Ammon's horn (tissue), 1 donor: ENCODE data around the gene ZFYVE28.

Experiments
- DNase-seq: peaks from one replicate; pipeline ENCODE4 v3.0.0-alpha.2; 2016; ENCODE audit warnings: low spot score

ZFYVE28 gene

DNA sequence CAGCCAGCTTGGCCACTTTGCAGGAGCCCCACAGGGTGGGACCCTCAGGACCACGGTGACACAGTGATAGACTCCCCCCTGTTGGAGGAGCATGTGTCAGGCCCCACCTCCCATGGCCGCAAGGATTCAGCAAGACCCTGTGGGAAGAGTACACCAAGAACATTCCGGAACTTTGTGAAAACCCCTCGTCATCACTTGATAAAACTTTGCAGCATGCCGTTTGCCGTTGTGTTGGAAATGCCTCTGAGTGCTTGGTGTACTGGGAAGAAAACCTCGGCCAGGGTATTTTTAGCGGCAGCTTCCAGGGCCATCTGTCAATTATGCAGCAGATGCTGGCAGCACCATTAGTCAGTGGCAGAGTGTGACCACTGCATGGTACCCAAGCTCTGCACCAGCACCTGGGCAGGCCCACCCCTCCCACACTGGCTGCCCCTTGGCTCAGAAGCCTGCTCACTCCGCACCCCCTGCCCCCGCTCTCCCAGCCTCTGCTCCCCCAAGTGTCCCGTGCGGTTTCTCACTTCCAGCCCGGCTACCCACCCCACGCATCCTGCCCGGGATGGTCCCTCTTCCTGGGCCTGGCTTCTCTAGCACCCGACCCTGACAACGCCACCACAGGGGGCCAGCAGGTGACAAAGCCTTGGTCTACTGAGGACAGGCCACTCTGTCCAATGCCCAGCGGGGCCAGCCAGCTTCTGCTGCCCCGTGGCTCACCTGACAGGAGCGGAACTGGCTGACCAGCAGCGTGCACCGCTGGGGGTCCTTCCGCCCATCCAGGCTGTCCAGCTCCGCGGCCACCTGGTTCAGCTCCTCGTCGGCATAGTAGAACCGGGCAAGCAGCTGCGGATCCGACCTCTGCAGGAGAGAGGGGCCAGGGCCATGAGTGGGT, 65.0 kb downstream of the ZFYVE28 start:
- DNase-seq, result peak; percentile 58

DNA sequence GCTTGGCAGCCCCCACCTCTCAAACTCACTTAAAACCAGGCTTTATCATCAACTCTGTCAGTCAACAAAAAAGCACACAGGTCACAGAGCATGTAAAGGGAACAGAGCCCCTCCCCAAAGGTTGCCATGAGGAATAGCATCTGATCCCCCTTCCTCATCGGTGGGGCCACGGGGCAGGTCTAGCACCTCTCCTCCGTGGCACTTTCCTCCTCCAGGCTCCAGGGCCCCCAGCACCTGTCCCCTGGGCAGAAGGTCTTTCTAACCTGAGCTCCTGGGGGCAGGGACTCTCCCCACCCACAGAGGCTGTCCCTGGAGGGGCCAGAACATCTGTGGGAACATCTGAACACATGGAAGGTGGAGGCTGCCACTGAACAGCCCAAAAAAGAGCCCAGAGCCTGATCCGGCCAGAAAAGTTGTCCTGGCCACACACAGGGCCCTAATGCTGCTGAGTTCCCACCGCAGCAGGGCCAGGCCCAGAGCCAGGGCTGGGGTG, 65.7 kb downstream of the ZFYVE28 start:
- no peak for DNase-seq

DNA sequence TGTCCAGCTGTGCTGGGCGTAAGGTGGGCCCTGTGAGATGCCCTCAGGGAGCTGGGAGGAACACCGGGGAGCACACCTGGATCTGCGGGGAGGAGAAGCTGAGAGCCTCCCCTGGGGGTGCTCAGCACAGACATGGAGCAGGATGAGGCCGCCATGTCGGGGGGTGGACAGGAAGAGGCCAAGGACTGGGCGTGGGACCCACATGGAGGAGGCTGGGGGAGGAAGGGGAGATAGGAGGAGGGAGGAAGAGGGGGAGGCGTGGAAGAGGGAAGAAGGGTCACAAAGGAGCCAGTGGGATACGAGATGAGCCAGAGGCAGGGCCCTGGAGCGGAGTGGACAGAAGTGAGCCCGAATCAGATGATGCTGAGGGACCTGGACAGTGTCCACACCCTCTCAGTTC, 66.3 kb downstream of the ZFYVE28 start:
- no peak for DNase-seq

- no peak for DNase-seq
Observed at GRCh38 chr4:2350982-2351381, 67.5 kb downstream of the ZFYVE28 start.

DNA sequence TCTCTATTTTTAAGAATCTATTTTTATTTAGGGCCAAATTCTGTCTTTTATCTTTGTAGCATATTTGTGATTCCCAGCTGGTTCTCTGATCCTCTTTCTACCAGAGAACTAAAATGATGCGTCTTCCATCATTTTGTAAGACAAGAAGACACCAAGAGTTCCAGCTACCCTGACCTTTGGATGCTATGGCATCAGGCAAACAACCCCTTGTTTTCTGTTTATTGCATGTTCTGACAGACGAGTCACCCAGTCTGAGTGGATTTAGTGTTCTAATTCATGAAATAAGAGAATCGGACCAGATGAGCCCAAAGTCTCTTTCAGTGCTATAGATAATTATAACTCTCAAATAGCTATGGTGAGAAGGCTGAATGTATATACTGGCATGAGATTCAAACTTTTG, 69.7 kb downstream of the ZFYVE28 start:
- no peak for DNase-seq

GRCh38 chr4:2347190-2347589, 71.3 kb downstream of the ZFYVE28 start:
- DNase-seq, result no peak

- DNase-seq, result peak; percentile 1
Observed at GRCh38 chr4:2343476-2343875, 75.0 kb downstream of the ZFYVE28 start.

GRCh38 chr4:2341911-2342652, 76.4 kb downstream of the ZFYVE28 start:
- peak; percentile 1 for DNase-seq

DNA sequence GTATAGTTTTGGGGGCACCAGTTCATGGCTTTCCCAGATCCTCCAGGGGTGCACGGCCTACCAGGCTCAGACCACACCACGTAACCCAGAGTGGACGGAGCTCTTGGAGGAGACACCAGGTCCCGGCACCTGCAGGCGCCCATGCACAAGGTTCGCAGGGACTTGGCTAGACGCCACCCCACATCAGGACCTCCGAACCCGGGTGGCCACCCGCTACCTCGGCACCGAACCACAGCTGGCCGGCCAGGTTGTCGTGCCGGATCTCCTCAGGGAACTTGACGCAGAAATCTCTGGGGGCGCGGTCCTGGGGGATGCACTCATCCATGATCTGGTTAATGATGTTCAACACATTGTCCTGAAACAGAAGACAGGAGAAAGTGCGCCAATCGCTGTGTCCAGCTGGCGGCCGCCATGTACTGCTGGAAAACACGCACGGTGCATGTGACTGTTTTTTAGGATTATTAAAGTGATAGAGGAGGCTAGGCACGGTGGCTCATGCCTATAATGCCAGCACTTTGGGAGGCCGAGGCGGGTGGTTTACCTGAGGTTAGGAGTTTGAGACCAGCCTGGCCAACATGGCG, 77.1 kb downstream of the ZFYVE28 start:
- peak; percentile 0 for DNase-seq

GRCh38 chr4:2340272-2341061, 78.0 kb downstream of the ZFYVE28 start:
- DNase-seq, result no peak

- no peak for DNase-seq
Observed at GRCh38 chr4:2339458-2340271, 78.8 kb downstream of the ZFYVE28 start.

DNA sequence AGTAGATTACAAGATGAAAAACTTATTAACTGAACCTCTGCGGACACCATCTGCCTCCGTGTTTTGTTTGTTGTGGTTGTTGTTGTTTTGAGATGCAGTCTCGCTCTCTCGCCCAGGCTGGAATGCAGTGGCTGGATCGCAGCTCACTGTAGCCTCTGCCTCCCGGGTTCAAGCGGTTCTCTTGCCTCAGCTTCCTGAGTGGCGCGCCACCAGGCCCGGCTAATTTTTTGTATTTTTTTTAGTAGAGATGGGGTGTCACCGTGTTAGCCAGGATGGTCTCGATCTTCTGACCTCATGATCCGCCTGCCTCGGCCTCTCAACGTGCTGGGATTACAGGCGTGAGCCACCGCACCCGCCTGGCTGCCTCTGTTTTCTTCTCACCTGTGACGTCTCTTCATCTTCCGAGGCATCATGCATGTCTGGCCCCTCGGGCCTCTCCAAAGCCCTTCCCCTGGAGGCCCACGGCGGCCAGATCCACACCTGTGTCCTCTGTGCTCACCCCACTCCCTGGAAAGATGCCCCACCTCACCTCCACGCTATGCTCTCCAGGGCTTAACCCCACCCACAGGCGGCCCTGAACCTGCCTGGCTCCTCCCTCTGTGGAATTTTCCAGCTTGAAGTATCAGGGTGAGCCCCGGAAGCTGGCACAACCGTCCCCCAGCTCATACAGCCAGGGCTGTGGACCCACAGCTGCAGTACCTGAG, 79.5 kb downstream of the ZFYVE28 start:
- no peak for DNase-seq

- no peak for DNase-seq
Observed at GRCh38 chr4:2337896-2338295, 80.5 kb downstream of the ZFYVE28 start.

DNA sequence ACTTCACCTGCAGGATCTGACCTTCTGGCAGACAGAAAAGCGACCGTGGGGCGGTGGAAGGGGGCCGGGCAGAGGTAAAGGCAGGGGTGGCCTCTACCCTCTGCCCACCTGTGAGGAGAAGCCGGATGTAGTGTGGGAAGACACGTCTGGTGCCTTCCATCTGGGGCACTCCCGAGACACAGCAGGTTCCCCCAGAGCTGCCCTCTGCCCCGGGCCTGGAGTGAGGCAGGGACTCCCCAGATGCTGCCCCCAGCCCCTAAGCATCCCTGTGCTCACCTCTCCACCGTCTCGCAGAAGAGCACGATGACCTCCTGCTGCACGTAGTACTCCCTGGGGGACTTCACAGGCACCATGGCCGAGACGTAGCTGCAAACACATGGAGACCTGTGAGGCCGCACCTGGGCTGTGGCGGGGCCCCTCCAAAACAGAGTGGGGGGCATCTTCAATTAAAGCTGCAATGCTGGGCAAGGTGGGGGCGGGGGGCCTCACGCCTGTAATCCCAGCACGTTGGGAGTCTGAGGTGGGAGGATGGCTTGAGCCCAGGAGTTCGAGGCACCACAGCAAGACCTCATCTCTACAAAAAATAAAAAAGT, 81.2 kb downstream of the ZFYVE28 start:
- DNase-seq, result no peak

DNA sequence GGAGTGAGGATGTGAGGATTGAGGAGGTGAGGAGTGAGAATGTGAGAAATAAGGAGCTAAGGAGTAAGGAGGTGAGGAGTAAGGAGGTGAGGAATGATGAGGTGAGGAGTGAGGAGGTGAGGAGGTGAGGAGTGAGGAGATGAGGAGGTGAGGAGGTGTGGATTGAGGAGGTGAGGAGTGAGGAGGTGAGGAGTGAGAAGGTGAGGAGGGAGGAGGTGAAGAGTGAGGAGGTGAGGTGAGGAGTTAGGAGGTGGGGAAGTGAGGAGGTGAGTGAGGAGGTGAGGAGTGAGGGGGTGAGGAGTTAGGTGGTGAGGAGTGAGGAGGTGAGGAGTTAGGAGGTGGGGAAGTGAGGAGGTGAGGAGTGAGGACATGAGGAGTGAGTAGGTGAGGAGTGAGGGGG, 81.8 kb downstream of the ZFYVE28 start:
- no peak for DNase-seq

DNA sequence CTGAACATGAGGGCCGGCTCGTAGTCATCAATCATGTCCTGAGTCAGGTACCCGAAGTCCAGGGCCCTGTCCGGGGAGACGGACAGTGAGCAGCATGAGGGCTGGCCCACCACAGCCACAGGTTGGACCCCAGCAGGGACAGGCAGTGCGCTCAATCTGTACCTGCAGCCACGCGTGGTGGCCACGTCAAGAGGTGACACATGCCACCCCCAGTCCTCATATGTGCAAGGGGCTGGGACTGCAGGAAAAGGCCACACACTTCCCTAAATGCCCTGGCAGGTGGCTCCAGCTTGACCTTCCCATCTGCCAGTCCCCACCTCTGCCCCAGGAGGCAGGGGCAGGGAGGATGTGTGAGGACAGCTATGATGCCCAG, 82.7 kb downstream of the ZFYVE28 start:
- DNase-seq, result no peak

DNA sequence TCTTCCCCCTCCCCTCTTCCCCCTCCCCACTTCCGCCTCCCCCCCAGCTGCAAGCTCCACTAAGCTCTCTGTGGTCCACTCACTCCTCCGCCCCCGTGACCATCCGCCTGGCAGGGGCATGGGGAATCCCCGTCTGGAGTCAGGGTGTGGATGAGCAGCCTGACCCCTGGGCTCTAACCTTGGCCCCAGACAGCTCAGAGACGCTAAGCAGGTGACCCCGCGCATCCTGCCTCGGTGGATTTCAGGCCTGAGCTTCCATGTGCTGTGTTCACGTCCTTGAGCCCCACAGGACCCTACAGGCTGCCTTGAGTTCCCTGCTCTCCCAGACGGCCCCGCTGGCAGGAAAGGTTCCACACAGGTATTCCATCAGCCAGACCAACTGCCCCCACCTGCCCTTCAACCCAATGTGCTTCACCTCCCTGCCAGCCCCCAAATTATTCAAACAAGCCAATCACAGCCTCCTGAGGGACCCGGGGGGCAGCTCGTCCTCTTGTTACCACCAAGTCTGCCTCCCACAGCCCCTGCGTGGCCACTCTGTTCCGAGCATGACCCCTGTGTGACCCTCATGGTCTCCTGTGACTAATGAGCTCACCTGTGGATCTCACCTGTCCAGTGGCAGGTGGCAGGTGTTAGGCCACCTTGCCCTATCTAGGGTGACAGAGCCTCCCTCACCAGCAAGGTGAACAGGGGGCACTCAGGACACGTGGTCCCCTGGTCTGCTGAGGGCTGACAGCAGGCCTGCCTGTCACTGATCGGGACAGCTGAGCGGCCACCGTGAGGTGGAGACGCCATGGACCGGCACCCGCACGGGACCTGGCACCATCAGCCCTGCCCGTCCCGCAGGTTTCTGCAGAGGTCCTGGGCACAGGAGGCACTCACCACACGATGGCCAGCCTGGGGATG, 83.4 kb downstream of the ZFYVE28 start:
- DNase-seq, result no peak

- DNase-seq, result no peak
Observed at GRCh38 chr4:2333916-2334644, 84.4 kb downstream of the ZFYVE28 start.
